Parathyroid adenoma (tissue), 2 donors: ENCODE data around the gene FHOD3.
"Not testable (repeated sequence)": the region's sequence is repeated elsewhere in the genome, so short reads cannot be mapped to it uniquely, and the experiment has no call there.

Experiments used
- H2AFZ ChIP-seq: fragments of 300-600 bp; sonication (generic); one replicate; pipeline ENCODE4 v1.7.0; 2017; ENCODE audit warnings: antibody characterized with exemption, mild to moderate bottlenecking
- H3K27ac ChIP-seq: fragments of 300-600 bp; sonication (generic); one replicate; pipeline ENCODE4 v1.7.0; 2017
- H3K27me3 ChIP-seq: fragments of 300-600 bp; sonication (generic); one replicate; pipeline ENCODE4 v1.7.0; 2017; ENCODE audit warnings: low read length; ENCODE audit not compliant: control insufficient read depth, insufficient read depth
- H3K36me3 ChIP-seq: fragments of 300-600 bp; sonication (generic); one replicate; pipeline ENCODE4 v1.7.0; 2017; ENCODE audit warnings: low read length; ENCODE audit not compliant: control insufficient read depth, insufficient read depth
- H3K4me1 ChIP-seq: fragments of 300-600 bp; sonication (generic); one replicate; pipeline ENCODE4 v1.7.0; 2017; ENCODE audit warnings: control low read depth
- H3K4me2 ChIP-seq: fragments of 300-600 bp; sonication (generic); one replicate; pipeline ENCODE4 v1.7.0; 2017; ENCODE audit warnings: low read length
- H3K4me3 ChIP-seq: fragments of 300-600 bp; sonication (generic); one replicate; pipeline ENCODE4 v1.7.0; 2017; ENCODE audit warnings: low read depth, low read length
- H3K79me2 ChIP-seq: fragments of 300-600 bp; sonication (generic); one replicate; pipeline ENCODE4 v1.7.0; 2017; ENCODE audit warnings: control low read depth
- H3K9ac ChIP-seq: fragments of 300-600 bp; sonication (generic); one replicate; pipeline ENCODE4 v1.7.0; 2017; ENCODE audit warnings: mild to moderate bottlenecking
- H3K9me3 ChIP-seq: fragments of 300-600 bp; sonication (generic); one replicate; pipeline ENCODE4 v1.7.0; 2017; ENCODE audit warnings: low read length; ENCODE audit not compliant: control insufficient read depth
- TF ChIP-seq, protein P1 (sequence below): fragments of 300-600 bp; sonication (generic); IDR thresholded peaks from one replicate; pipeline ENCODE4 v1.7.0; 2017; ENCODE audit warnings: antibody characterized with exemption, mild to moderate bottlenecking
- donor health status: primary hyperparathyroidism.

The FHOD3 gene

DNA sequence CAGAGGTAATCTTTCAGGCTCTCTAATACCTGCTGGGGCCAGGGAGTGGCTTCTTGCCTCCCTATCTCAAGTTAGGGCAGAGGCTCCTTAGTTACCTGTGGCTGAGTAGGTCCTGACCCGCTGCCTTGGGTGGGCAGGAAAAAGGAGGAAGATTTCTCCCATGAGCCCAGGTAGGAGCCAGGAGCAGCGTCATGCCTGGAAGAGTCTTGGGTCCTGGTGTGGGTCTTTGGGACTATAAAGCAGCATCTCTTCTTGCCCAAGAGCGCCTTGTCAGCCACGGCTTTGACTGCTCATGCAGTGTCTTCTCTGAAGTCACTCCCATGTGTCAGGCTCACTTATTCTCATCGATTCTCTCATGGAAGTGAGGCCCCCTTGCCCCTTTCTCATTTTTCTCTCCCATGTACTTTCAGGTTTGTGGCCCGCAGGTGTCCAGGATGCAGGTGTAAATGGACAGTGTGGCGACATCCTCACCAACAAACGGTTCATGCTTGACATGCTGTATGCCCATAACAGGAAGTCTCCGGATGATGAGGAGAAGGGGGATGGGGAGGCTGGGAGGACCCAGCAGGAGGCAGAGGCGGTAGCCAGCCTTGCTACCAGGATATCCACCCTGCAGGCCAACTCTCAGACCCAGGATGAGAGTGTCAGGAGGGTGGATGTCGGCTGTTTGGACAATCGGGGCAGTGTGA is 420.1 kb downstream of the FHOD3 start:
- no peaks in the 10 kb centered on the region for H3K4me1 ChIP-seq
- TF ChIP-seq, protein P1, sequence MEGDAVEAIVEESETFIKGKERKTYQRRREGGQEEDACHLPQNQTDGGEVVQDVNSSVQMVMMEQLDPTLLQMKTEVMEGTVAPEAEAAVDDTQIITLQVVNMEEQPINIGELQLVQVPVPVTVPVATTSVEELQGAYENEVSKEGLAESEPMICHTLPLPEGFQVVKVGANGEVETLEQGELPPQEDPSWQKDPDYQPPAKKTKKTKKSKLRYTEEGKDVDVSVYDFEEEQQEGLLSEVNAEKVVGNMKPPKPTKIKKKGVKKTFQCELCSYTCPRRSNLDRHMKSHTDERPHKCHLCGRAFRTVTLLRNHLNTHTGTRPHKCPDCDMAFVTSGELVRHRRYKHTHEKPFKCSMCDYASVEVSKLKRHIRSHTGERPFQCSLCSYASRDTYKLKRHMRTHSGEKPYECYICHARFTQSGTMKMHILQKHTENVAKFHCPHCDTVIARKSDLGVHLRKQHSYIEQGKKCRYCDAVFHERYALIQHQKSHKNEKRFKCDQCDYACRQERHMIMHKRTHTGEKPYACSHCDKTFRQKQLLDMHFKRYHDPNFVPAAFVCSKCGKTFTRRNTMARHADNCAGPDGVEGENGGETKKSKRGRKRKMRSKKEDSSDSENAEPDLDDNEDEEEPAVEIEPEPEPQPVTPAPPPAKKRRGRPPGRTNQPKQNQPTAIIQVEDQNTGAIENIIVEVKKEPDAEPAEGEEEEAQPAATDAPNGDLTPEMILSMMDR: no peak
- H2AFZ ChIP-seq: no peak overlapping the region
- no peak overlapping the region for H3K4me2 ChIP-seq
- no peaks in the 10 kb centered on the region for H3K36me3 ChIP-seq
- no peak overlapping the region for H3K4me3 ChIP-seq
- no peaks in the 10 kb centered on the region for H3K79me2 ChIP-seq
- no peaks in the 10 kb centered on the region for H3K27me3 ChIP-seq
- H3K9ac ChIP-seq: no peak overlapping the region
- H3K27ac ChIP-seq: no peak overlapping the region
- no peaks in the 10 kb centered on the region for H3K9me3 ChIP-seq

DNA sequence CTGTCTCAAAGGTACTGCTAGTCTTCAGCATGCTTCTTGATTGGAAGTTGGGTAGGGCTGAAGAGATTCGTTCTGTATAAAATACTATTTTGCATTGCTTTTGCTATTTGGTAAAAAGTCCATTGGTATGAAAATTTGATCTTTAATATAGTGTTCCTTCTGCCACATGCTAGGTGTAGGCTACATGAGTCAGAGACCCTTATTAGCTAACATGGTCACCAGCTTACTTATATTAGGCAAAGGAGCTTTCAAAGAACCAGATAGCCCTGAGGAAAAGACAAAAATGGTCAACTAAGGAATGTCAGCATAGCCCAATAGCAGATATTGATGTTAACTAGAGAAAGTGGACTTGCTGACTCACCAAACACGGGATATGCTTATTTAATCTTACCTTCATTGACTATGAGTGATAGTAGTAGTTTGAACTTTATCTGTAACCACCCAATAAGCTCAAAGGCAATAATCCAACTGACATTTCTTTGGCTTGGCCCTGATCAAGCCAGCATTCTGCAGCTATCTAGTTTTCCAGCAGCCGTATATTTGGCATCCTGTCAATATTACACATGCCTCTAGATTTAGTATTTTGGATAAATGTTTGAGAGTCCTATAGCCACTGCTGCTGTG is 421.3 kb downstream of the FHOD3 start:
- H3K4me3 ChIP-seq: no peak overlapping the region
- H3K9ac ChIP-seq: no peak overlapping the region
- H3K27me3 ChIP-seq: no peaks in the 10 kb centered on the region
- H2AFZ ChIP-seq: no peak overlapping the region
- no peaks in the 10 kb centered on the region for H3K9me3 ChIP-seq
- no peaks in the 10 kb centered on the region for H3K79me2 ChIP-seq
- H3K4me1 ChIP-seq: no peaks in the 10 kb centered on the region
- H3K4me2 ChIP-seq: no peak overlapping the region
- no peak overlapping the region for H3K27ac ChIP-seq
- no peaks in the 10 kb centered on the region for H3K36me3 ChIP-seq
- TF ChIP-seq, protein P1: no peak

DNA sequence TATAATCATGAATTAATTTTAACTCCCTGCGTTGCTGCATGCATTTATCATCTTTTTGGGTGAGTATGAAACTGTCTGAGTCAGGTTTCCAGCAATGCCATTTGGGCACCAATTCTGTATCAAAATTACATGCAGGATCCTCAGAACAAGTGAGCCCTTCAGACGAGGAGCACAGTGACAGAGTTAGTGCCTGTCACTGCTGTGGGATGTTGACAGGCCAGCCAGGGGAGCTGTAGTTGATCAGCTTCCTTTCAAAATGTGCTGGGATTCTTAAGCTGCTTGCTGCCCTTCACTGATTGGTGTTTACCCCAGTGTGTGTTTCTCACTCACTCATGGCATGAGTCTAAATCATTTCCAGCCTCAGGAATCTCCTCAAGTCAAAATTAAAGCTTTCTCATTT is 422.1 kb downstream of the FHOD3 start:
- TF ChIP-seq, protein P1: no peak
- Histone ChIP-seq H3K27me3 (no peaks in the 10 kb centered on the region), H3K4me3 (no peak overlapping the region), H3K9me3 (no peaks in the 10 kb centered on the region), H3K27ac (no peak overlapping the region), H2AFZ (no peak overlapping the region), H3K4me1 (no peaks in the 10 kb centered on the region), H3K9ac (no peak overlapping the region), H3K79me2 (no peaks in the 10 kb centered on the region), H3K4me2 (no peak overlapping the region), H3K36me3 (no peaks in the 10 kb centered on the region)

DNA sequence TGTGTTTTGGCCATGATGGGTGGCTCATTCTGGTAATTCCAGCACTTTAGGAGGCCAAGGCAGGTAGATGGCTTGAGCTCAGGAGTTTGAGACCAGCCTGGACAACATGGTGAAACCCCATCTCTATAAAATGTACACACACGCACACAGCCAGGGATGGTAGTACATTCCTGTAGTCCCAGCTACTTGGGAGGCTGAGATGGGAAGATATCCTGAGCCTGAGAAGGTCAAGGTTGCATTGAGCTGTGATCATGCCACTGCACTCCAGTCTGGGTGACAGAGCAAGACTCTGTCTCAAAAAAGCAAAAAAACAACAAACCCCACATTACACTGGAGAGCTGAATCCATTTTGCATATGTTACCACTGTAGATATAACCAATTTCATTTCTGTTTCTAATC is 423.8 kb downstream of the FHOD3 start:
- H3K4me2 ChIP-seq, H2AFZ ChIP-seq, H3K4me1 ChIP-seq, H3K27ac ChIP-seq, H3K9ac ChIP-seq, H3K4me3 ChIP-seq, H3K79me2 ChIP-seq, H3K9me3 ChIP-seq, H3K27me3 ChIP-seq, H3K36me3 ChIP-seq: not testable (repeated sequence)

DNA sequence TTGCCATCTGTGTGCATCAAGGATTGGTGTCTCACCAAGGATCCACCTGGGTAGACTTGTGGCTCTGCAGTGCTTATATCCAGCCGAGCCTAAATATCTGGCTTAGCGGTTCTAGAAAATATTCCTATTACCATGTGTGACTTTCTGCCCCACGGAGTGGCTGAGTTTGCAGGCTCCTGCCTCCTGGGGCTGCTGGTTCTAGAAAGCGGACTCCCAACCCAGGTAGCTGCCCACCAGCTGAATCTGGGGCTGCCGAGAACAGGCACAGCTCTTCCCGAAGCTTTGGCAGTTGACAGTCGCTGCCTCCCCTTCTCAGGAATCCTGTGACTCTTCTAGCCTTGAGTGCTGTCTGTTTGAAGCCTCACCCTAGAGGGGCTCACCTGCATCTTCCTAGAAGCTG is 426.7 kb downstream of the FHOD3 start:
- Histone ChIP-seq H3K9me3 (no peaks in the 10 kb centered on the region), H3K9ac (no peak overlapping the region), H3K4me3 (no peak overlapping the region), H2AFZ (no peak overlapping the region), H3K27me3 (no peaks in the 10 kb centered on the region), H3K4me1 (no peaks in the 10 kb centered on the region), H3K4me2 (no peak overlapping the region), H3K36me3 (no peaks in the 10 kb centered on the region), H3K79me2 (no peaks in the 10 kb centered on the region), H3K27ac (no peak overlapping the region)
- TF ChIP-seq, protein P1: no peak
